ENCODE results near the gene ROR2.

The ROR2 gene

DNA sequence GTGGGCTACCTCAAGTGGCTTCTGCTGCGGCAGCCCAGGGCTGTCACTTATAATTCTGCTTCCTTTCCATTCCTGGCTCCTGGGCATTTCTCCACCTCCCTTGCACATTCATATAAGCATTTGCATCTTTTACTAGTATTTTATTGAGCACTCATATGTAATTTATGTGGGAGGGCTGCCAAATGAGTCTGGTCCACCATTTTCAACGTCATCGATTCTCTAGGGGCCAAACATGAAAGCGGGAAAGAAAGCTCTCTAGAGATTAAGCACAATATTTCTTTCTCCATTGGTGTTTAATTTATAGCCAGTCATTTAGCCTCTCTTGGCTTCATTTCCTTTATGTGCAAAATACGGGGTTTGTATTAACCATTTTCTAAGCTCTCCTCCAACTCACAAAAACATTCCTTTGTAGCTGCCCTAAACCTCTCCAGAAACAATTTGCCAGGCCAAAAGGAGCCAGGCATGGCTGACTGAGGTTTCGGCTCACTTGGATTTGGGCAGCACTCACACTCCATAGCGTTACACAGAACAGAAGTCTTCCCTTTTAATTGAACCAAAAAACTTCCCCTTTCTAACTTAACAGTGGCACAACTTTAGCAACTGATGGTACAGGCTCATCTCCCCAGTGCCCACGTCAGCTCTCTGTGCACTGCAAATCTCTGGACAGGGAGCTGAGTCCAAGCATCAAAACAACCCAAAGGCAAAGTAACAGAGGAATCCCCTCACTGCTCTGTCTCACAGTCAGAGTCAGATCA lies 183.5 kb downstream of the ROR2 start:
- DNase-seq, result no peak

DNA sequence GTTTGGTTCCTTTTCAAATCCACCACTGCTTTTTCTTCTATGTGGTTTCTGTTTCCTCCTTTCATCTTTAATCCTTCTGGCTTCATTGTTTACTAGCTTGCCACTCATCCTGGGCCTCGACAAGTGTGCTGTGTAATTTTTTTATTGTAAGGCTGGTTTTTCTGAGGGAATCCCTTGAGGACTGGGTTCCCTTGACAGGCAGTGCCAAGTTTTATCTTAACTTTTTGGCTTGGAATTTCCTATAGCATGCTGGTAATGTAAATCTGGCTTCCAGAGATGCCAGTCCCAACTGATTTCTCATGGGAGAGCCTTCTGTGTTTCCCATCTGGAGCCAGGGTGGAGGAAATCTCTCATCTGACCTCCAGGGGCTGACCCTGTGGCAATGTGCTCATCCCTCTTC lies 184.7 kb downstream of the ROR2 start:
- no peak for DNase-seq

DNA sequence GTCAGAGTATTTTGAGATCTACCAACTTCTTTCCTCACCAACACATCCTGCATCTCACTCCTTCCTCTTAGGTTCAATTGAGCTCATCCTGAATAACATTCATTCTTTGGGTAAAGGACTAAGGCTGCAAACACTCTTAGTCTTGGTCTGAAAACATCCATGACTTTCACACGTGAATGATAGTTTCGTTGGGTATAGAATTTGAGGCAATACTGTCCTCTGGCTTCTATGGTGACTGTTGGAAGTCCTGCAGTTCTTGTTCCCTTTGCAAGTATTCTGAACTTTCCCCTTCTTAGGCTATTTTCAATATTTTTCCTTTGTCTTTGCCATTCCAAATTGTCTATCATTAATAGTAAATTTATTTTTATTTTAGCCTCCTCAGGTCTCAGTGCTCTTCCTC lies 185.4 kb downstream of the ROR2 start:
- no peak for DNase-seq

DNA sequence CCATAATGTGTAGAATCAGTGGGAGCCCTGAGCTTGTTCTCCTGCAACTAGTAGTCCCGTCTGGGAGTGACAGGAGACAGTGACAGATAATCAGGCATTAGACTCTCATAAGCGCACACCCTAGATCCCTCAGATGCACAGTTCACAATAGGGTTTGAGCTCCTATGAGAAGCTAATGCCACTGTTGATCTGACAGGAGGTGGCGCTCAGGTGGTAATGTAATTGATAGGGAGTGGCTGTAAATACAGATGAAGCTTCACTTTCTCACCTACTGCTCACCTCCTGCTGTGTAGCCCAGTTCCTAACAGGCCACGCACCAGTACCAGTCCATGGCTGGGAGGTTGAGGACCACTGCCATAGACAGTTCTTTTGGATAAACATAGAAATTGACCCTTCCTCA lies 188.7 kb downstream of the ROR2 start:
- DNase-seq, result no peak

DNA sequence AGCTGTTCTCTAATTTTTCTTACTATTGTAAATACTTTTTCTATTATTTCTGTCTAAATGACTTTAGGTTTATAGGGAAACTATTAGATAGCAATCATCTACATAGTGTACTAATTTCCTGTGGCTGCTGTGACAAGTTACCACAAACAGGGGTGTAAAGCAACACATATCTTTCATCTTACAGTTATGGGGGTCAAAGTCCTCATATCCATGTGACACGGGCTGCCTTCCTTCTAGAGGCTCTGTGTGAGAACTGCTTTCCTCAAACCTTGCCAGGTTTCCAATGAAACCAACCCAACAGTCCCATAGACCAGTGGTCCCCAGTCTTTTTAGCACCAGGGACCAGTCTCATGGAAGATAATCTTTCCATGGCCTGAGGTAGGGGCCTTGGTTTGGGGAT lies 189.1 kb downstream of the ROR2 start:
- DNase-seq, result no peak

DNA sequence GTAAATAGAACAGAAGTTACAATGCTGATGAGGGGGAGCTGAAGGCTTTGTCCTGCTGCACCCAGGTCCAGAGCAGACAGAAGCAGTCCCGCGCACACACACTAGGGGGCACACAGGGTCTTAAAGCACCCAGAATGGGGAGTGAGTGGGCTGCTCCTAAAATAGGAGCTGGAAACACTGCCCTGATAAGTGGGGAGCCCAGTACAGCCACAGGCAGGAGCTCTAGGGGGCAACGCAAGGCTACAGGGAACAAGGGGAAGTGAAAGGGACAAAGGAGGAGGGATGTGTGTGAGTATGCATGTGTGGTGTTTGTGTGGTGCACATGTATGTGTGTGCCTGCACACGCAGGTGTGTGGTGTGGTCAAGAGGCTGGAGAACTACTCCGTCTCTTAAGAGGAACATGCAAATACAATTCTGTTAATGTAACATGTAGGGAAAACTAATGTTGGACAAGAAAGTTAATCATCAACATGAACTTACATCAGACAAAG lies 191.5 kb downstream of the ROR2 start:
- DNase-seq, result no peak

DNA sequence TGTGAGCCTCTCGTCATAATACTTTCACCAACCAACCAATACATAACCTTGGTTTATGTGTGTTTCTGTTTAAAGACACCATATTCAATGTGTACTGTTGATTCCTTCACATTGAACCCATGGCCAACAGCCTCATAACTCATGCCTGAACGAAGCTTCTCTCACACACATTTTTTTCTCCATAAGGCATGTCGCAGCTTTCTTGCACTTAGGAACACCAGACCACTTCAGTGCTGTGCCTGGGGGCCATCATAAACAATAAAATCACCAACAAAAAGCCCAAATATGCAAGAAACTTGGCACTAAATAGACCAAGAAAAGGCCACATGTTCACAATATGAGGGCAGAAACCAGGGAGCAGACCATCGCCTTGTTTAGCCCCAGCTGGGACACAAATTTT lies 192.2 kb downstream of the ROR2 start:
- no peak for DNase-seq

DNA sequence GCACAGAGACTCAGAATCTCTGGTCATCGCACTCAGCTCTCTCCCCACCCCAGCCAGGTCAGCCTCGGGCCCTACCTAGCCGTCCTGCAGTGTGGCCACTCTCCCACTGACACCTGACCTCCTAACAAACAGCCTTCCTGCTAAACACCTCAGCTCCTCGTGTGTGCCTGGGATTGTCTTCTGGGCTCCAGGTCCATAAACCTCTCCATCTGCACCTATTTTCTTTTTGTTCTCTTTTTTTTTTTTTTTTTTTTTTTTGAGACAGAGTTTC lies 193.6 kb downstream of the ROR2 start:
- DNase-seq, result no peak

DNA sequence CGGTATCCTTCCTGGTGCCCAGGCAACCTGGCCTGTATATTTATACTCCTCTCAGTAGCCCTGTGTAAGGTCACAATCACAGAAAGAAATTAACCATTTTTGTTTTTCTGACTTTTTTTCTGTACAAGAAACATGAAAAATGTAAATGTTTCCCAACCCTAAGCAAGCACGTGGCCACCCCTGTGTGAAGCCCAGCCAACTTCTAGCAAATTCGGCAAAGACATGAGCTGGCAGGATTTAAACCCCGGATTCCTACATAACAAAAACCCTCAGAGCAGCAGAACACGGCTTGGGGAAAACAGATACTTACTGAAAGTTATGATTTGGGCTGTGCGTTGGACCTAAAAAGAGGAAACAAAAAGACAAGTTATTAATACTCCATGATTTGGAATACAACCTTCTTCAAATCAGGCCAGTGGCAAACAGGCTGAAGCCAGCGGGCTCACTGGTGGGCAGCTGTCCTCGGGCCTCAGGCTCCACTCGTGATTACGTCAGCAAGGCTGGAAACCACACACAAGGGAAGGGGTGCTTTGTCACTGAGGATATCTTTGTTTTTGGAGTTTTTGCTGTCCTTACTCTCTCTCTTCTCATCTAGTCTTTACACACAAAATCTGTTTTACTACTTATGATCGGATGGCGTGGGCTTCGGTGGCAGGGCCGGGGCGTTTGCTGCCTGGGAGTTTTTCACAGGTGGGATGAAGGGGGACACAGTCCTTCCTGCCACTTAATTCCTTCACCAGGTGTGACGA lies 194.1 kb downstream of the ROR2 start:
- no peak for DNase-seq

DNA sequence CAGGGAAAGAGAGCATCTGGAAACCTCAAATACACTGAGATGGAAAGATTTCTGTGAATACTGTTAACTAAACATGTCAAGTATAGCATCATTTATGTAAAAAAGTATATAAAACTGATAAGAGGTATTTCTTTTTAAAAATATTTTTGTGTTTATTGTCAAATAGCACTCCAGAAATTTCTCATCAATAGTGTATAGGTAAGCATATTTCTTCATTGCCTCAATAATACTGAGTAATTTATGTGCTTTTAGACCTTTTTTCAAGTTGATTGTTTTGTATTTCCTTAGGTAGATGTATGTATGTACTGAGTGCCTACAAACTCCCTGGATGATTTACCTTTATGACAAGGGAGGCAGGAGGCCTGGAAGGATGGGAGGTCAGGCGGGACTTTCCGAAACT lies 196.3 kb downstream of the ROR2 start:
- no peak for DNase-seq

DNA sequence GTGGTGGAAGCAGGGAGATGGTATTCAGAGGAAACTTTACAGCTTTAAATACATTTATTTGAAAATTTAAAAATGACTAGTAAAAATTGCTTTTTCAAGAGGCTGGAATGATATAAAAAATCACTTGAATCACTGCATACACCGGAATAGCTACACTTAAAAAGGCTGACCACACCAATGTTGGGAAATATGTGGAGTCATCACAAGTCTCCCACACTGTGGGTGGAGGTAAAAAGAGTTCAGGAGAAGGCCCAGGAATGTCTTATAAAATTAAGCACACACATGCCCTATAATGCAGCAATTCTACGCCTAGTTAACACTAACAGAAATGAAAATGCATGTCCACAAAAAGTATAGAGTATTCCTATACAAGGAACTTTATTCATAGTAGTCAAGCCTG lies 198.1 kb downstream of the ROR2 start:
- no peak for DNase-seq

DNA sequence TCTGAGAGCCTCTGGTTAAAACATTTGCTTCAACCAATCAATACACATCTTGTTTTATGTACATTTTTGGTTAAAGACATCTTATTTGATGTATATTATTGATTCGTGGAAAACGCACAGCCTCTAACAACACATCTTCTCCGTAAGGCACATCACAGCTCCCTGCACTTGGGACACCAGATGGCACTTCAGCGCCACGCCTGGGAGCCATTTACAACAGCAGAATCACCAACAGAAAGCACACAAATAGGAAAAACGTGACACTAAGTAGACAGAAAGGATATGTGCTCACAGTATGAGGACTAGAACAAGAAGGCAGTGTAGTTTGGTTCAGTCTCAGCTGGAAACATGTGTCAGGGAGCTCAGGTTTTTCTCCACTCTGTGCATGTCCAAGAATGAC lies 199.7 kb downstream of the ROR2 start:
- DNase-seq, result no peak

DNA sequence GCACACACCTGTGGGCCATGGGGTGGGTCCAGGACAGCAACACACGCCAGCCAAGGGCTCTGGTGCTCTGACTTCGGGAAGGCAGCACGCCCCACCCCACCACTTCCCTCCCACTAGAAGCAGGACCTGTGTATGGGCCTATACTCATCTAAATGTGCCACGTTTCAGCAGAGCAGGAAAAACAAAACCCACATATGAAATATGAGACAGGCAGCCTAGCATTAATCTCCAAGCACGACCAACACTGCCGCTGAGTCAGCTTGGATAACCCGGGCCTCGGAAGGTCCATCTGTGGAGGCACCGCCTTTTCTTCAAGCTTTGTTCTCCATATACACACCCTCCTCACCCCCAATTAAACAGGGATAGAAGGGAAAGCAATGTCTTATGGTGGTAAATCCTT lies 203.1 kb downstream of the ROR2 start:
- no peak for DNase-seq

DNA sequence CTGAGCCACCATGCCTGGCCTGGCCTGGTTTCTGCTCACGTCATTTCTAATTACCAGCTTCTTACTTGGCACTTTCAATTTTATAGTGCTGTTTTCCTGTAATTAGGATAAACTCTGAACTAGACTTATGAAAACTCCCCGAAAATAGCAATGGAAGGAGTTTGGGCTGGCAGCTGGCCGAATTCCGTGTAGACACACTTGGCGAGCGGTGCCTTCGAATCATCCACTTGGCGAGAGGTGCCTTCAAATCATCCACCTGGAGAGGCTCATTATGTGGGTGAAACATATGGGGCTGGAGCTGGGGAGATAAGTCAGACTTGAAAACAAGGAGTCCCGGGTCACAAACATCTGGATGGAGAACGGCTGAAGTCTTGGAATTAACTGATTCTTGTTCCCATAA lies 203.7 kb downstream of the ROR2 start:
- DNase-seq, result no peak

DNA sequence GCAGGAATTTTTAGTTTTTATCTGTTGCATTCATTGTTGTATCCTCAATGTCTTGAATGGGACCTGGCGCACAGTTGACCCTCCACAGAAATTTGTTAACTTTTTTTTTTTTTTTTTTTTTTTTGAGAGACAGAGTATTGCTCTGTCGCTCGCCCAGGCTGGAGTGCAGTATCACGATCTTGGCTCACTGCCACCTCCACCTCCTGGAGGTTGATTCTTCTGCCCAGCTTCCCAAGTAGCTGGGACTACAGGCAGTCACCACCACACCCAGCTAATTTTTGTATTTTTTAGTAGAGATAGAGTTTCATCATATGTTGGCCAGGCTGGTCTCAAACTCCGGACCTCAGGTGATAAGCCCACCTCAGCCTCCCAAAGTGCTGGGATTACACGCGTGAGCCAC lies 205.9 kb downstream of the ROR2 start:
- no peak for DNase-seq

DNA sequence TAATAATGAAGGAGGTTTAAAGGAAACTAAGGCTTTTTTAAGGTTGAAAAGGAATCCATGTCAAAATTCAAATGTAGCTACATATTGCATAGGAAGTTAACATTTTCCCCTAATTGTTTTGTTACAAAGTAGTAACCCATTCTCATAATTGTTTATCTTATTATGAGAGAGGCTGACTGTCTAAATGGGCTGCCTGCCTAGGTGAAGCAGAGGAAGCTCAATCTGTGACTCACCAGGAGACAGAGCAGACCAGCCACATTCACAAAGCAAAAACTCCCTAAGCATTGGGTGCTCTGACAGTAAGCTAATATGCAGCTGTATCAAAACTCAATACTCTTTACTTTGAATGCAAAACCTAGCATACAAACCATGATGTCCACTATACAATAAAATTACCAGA lies 208.5 kb downstream of the ROR2 start:
- no peak for DNase-seq

DNA sequence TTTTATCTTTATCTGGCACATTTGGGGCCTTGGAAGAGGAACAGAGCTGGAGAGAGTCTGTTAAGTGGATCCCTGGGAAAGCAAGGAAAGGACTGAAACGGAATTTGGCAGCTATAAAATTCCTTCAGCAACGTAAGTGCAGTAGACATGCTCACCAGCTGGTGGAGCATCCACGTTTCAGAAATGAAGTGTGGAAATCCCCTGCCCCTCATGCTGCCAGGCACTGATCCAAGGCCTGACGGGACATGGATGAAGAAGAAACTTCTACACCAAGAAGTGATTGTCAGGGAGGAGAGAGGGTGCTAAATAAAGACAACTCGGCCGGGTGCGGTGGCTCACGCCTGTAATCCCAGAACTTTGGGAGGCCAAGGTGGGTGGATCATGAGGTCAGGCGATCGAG lies 209.3 kb downstream of the ROR2 start:
- DNase-seq, result no peak

DNA sequence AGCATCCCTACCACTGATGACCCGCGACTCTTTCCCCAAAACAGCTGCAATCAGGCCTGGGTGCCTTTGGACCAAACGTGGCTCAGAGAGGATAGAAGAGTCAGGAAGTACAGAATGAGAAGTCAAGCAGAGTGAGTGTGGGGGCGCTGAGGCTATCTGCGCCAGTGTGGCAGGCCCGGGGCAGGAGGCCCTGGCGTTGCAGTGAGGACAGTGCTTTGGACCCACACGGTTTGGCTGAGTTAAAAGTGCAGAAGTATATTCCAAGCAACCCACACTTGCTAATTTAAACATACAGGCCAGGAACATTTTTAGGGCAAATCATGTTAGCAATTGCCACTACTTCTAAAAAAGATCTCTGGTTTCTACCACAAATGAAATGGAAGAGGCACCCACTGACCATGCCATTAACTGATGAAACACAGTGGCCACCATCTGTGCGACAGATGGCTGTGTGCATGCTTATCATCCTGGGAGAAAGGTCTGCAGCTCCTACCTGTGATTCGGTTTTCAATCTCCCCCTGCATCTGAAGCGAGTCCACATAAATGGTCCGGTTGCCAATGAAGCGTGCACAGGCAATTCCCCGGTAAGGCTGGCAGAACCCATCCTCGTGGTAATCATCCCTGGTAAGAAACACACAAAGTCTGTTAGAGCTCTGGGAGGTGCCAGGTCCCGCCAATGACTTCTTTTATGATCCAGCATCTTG lies 213.0 kb downstream of the ROR2 start:
- no peak for DNase-seq

DNA sequence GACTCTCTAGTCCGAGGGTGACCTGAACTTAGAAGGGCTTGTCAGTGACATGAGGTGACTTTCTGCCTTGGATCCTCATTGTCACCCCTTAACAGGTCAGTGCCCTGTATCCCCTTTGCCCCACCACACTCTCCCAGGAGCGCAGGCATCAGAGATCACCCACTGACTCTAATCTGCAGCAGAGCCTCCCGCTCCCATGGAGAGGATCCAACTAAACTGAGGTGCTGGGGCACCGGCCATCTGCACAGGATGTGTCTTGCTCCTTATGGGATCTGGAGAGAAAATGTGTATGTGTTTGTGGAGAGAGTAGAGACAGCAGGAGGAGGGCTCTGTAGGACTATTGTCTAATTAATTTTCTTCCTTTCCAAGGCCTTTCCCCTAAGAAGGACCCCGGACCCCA lies 213.7 kb downstream of the ROR2 start:
- no peak for DNase-seq

DNA sequence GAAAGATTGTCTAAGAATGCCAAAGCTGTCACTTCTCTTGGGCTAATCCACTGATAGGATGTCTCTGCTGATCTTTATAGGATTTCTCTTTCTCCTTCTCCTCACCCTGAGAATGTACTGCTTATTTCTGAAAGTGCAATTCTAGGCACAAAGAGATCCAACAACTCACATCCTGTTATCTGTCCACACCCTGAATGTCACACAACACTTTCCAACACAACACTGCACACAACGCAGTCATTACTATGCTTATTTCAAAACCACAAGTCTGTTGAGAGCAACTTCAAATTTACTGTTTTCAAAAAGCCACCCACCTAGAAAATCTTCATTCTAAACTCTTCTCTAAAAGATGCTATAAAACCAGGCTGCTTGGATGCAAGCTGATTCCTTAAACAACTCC lies 215.0 kb downstream of the ROR2 start:
- no peak for DNase-seq

DNA sequence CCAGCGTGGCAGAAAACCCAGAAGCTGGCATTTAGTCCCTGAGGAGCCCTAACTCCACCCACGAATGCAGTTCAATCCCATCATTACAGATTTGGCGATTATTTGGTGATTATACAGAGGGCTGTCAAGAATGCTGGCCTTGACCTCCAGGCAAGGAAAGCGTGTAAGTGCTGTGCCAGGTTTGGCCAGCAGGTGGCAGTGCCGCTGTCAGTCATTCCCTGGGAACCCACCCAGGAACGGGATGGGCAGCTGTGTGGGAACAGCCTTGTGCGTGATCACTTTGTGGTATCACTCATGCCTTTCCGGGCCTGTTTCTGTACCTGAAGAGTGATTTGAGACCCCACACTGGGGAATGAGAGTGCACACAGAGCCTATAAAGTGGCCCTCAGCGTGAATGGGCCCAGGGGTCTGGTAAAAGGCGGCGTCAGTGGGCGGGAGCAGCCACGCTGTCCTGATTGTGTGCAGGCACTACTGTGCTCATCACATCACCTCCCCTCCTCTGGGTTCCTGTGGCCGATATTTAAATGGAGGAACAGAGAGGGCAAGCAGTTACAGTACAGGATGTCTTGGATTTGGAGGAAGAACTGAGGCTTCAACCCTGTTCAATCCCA lies 215.6 kb downstream of the ROR2 start:
- DNase-seq, result no peak

DNA sequence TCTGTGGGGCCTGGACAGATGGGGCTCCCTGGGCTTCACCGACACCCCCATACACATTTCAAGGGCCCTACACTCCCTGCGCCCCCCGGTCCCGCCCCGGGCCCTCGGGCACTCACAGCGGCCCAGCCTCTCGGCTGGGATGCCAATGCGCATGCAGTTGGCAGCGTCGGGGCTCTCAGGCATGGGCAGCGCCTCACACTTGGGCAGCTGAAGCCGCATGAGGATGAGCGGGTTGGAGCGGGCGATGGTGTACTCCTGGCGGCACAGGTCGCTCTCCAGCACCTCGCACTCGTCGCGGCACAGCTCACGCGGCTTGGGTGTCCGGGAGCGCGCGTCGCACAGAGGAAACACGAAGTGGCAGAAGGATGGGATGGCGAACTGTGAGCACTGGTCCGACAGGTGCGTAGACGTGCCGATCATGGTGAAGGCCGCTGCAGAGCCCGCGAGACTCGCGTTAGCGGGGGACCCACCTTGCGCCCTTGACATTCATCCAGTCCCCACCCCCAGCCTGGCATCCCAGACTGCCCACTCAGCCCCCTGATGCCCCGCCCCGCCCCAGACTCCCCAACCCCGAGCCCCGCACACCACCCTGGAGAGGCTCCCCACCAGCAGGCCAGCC lies 216.9 kb downstream of the ROR2 start:
- DNase-seq, result no peak

Measured in NCI-H146 (cell line).